Measurements from ENCODE around the gene FYN. TPM values are rescaled to one million over a fixed set of nuclear protein-coding genes. Genes with fewer than 3 reads are reported as not detected.

FYN gene
- total RNA-seq, 4 donors from 2014 or later = 56.3 to 96.4 (median 81.8) TPM

DNA sequence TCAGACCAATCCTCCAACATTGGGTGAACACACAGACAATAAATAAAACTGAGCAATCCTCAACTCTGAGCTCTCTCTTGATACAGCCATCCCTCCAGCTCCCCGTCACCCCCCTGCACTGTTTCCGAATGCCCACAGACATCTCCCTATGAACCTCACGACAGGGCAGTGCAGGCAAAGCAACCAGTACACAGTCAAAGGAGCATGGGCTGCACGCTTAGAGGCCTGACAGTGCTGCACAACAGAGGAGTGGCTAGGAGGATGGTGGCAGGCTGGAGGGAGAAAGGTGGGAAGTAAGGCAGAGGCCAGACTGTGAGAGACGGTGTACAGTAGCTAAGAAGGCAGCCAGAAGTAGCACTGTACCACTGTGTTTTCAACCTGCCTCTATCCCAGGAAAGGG is 24.0 kb downstream of the FYN start:
- no peak for TF ChIP-seq POLR2A (IDR thresholded peaks at IDR 0.05)
- TF ChIP-seq, protein P1, sequence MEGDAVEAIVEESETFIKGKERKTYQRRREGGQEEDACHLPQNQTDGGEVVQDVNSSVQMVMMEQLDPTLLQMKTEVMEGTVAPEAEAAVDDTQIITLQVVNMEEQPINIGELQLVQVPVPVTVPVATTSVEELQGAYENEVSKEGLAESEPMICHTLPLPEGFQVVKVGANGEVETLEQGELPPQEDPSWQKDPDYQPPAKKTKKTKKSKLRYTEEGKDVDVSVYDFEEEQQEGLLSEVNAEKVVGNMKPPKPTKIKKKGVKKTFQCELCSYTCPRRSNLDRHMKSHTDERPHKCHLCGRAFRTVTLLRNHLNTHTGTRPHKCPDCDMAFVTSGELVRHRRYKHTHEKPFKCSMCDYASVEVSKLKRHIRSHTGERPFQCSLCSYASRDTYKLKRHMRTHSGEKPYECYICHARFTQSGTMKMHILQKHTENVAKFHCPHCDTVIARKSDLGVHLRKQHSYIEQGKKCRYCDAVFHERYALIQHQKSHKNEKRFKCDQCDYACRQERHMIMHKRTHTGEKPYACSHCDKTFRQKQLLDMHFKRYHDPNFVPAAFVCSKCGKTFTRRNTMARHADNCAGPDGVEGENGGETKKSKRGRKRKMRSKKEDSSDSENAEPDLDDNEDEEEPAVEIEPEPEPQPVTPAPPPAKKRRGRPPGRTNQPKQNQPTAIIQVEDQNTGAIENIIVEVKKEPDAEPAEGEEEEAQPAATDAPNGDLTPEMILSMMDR (IDR thresholded peaks at IDR 0.05) = no peak

DNA sequence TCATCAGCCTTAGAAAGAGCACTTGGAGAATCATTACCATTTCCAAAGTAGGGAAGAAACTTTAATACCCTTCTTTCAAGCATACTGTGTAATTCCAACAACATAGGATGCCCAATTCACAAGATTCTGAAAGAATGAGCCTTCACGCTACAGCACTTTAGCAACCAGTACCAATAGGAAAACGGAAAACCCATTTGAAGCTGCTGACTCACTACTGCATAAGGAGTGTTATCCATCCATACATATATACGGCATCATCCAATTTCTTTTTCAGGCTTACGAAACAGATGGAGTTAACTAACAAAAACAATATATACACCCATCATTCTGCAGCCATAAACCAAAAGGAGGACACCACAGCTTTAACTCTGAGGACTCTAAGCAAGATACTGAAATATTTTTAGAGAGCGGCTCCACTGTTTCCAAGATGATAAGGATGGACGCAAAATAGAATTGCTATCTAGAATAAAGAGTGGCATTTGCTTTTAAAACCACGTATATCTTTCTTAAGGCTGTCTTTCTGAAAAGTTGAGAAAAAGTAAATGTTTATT is 24.9 kb downstream of the FYN start:
- intact Hi-C loops (cut with DNase I; ENCODE audit: low total_unique reads) = no loop called here
- TF ChIP-seq, protein P1 (IDR thresholded peaks at IDR 0.05) = no peak
- TF ChIP-seq POLR2A (IDR thresholded peaks at IDR 0.05) = no peak
- no peak for DNase-seq (ENCODE audit: low spot score in 2 of 2)
- 90% methylated on average over 7 of the region's 7 CpGs for WGBS, 2 donors
- no peak overlapping the region for H3K4me3 ChIP-seq (ENCODE audit: low read depth, poor library complexity, severe bottlenecking)

More for the DNA sequence above, 24.0 kb downstream of the FYN start:
- DNase-seq (ENCODE audit: low spot score in 2 of 2) = no peak
- intact Hi-C loops (cut with DNase I; ENCODE audit: low total_unique reads) = no loop called here
- WGBS, 2 donors = 90 to 93% methylated on average over 5 of the region's 5 CpGs
- no peak overlapping the region for H3K4me3 ChIP-seq (ENCODE audit: low read depth, poor library complexity, severe bottlenecking)

DNA sequence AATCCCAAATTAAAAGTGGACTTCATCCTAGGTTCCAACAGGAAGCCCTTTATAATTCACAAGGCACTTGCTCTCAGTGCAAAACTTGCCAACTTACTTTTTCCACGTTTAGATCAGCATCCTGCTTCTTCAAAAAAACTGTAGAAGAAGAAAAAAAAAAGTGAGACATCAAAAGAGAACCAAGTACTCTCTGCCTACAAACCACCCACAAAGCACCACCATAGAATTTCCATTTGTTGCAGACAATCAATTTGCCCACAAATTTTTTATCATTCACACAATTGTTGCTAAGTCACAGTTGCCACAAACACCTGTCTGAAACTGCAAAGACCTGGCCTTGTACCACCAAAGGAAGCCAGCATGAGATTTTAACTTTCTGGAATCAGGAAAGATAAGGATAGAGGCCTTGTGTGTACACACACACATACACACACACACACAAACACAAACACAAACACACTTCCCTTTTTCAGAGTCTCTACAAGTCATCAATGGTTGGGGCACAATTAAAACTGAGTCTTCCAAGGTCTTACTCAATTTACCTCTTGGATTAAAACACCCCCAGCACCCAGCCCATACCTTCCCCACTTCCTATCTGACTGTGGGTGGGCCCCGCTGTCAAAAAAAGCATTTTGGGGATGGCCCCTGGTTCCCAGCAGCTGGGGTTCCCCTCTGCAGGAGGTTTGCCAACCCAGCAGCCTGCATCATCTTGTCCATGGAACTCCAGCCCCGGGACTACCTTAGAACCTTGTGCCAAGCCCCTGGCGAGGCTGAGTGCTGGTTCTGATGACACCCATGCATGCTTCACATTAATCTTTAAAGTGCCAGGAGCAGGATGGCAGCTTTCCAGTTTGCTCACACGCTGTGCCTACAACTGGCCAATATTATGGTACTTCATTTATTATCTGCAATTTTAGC is 26.5 kb downstream of the FYN start:
- TF ChIP-seq, protein P1 (IDR thresholded peaks at IDR 0.05) = no peak
- no peak for TF ChIP-seq POLR2A (IDR thresholded peaks at IDR 0.05)
- intact Hi-C loops (cut with DNase I; ENCODE audit: low total_unique reads) = no loop called here
- no peak for DNase-seq (ENCODE audit: low spot score in 2 of 2)
- no peak overlapping the region for H3K4me3 ChIP-seq (ENCODE audit: low read depth, poor library complexity, severe bottlenecking)
- 24 to 33% methylated on average over 5 of the region's 5 CpGs for WGBS, 2 donors

DNA sequence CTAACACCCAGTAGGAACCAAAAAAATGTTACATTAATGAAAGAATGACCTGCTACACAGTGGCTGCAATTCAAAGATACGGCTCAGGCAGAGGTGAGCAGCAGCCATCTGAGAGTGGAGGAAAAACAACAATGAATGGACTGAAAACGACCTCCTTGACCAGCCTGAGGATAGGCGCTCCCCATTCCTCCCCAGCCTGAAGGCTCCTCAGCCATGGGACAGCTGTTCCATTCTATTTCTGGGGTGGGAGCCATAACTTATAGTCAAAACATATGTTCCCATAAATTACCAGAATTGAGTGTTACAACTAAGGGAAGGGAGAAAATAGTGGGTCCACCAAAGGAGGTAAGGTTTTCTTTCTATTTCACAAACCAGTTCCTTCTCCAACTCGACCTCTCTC is 27.2 kb downstream of the FYN start:
- H3K4me3 ChIP-seq (ENCODE audit: low read depth, poor library complexity, severe bottlenecking) = no peak overlapping the region
- TF ChIP-seq, protein P1 (IDR thresholded peaks at IDR 0.05) = no peak
- TF ChIP-seq POLR2A (IDR thresholded peaks at IDR 0.05) = no peak
- intact Hi-C loops (cut with DNase I; ENCODE audit: low total_unique reads) = no loop called here
- 76 to 79% methylated on average over 4 of the region's 4 CpGs for WGBS, 2 donors
- no peak for DNase-seq (ENCODE audit: low spot score in 2 of 2)

DNA sequence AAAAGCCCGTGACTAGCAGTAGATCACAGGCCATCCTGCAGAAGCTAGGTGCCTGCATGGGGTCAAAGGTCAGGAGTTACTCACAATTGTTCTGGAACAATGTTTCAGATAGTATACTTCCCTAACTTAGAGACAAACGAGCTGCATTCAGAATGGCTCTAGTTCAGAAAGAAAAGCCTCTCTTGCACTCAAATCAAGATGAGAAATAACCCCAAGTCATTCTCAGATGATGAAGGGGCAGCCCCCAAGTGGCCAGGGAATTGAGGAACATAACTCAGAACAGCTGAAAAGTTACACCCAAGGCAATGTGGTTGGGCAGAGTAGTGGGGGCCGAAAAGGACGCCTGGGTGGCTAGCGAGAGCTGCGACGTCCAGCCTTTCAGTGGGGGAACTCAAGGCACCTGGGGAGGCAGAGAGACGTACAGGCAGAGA is 27.8 kb downstream of the FYN start:
- intact Hi-C loops (cut with DNase I; ENCODE audit: low total_unique reads) = no loop called here
- TF ChIP-seq, protein P1 (IDR thresholded peaks at IDR 0.05) = no peak
- H3K4me3 ChIP-seq (ENCODE audit: low read depth, poor library complexity, severe bottlenecking) = no peak overlapping the region
- no peak for DNase-seq (ENCODE audit: low spot score in 2 of 2)
- WGBS, 2 donors = 65 to 75% methylated on average over 8 of the region's 8 CpGs
